Ovary (tissue), 9 donors: ENCODE results near the gene TSSK2. TPM values are rescaled to one million over a fixed set of nuclear protein-coding genes. Genes with fewer than 3 reads are reported as not detected.

Experiments
- DNase-seq, 5 donors: peaks; one replicate each; pipeline ENCODE4 v3.0.0-alpha.2; 2019 to 2020
- H3K27ac ChIP-seq, 2 donors: fragments of 200-600 bp; one replicate each; pipeline versions ENCODE4 v1.5.1 to v1.8.0; 2019 to 2022
- H3K27me3 ChIP-seq: fragments of 200-600 bp; one replicate; pipeline ENCODE4 v1.8.0; 2022
- H3K36me3 ChIP-seq: fragments of 200-600 bp; sonication (generic); one replicate; pipeline ENCODE4 v1.5.1; 2019
- H3K4me1 ChIP-seq: one replicate; pipeline ENCODE4 v1.8.1; 2013; ENCODE audit warnings: mild to moderate bottlenecking, moderate library complexity; ENCODE audit not compliant: insufficient read depth
- H3K4me3 ChIP-seq: fragments of 200-600 bp; sonication (generic); one replicate; pipeline ENCODE4 v1.5.1; 2017
- H3K9me3 ChIP-seq, 2 donors: fragments of 200-600 bp in 1 of 2; sonication (generic) in 1 of 2; one replicate each; pipeline versions ENCODE4 v1.5.1 to v1.8.1; 2013 to 2019; ENCODE audit warnings: mild to moderate bottlenecking in 1 of 2, moderate library complexity in 1 of 2
- CTCF ChIP-seq, 3 donors: fragments of 450-650 bp in 2 of 3; fragments of 200-600 bp in 1 of 3; IDR thresholded peaks; one replicate each; pipeline versions ENCODE4 v1.5.1 to v1.8.0; 2016 to 2022; ENCODE audit warnings: antibody characterized with exemption in 3 of 3, mild to moderate bottlenecking in 1 of 3
- EP300 ChIP-seq: sonication (generic); formaldehyde crosslinking; IDR thresholded peaks from one replicate; pipeline ENCODE4 v1.6.1; 2017; ENCODE audit warnings: antibody characterized with exemption
- POLR2A ChIP-seq: fragments of 450-650 bp; IDR thresholded peaks from one replicate; pipeline ENCODE4 v1.6.1; 2017; ENCODE audit warnings: antibody characterized with exemption, mild to moderate bottlenecking, moderate library complexity
- WGBS, 3 donors: extraction: QIAGEN DNeasy Blood & Tissue Kit in 1 of 3; methylation state at CpG; one replicate each; pipeline versions ENCODE4 v1.1.5 to v1.1.7; 2013 to 2017; 5-methylcytosine and 5-hydroxymethylcytosine counted together
- intact Hi-C, 4 donors: fragments of 100-400 bp; cut with DNase I; formaldehyde crosslinking; loops; one replicate each; pipeline versions ENCODE4 v1.11.0 to v1.15.1; 2022 to 2023
- polyA plus RNA-seq, 2 donors: library from polyadenylated mRNA; stranded (reverse); fragments of 200-250 nt in 1 of 2; fragments of 350-450 nt in 1 of 2; fragmentation: Illumina TruSeq in 1 of 2; extraction: RNeasy Lipid Tissue Mini Kit (QIAGEN cat#74804) in 1 of 2; gene quantifications; one replicate each; pipeline ENCODE4 v1.2.3, GENCODE V29; 2013 to 2014
- total RNA-seq, 7 donors: library from RNA; depleted of rRNA in 2 of 7; stranded (reverse); fragments of >200 nt in 2 of 7; fragmentation: NEBNext Ultra II Directional in 3 of 7; extraction: Animal tissue kit (Norgen Biotek cat#: 25700) in 3 of 7; gene quantifications; one replicate each; pipeline versions ENCODE4 v1.1.0 to v1.2.4, GENCODE V29; 2016 to 2023
- donor health status: DM: no; HTN: no; CAD: no; lungs with moderate emphysema.
- donor health status: DM: no; HTN: no; CAD: no.
- donor health status: Bipolar disorder and iron deficiency.
- donor health status: DM: yes; HTN: yes; CAD: no.
- donor health status: DM: no; HTN: no; CAD: no.
- donor health status: DM: yes; HTN: yes; CAD: no.

Gene TSSK2
- total and polyA plus RNA-seq, 9 donors, result 0.05 TPM; not detected in 8

- 94 to 97% (median 95%) methylated on average over 19 of the region's 19 CpGs for WGBS, 3 donors
- Histone ChIP-seq H3K9me3 (no peaks in the 10 kb centered on the region), H3K27ac (no peak overlapping the region), H3K36me3 (no peaks in the 10 kb centered on the region), H3K27me3 (no peaks in the 10 kb centered on the region), H3K4me1 (no peaks in the 10 kb centered on the region), H3K4me3 (no peak overlapping the region)
- no peak for TF ChIP-seq POLR2A
- no peak for TF ChIP-seq EP300
- TF ChIP-seq CTCF (IDR thresholded peaks at IDR 0.05), result no peak
- peak in 1 of 5 donors; percentile 30 for DNase-seq
- intact Hi-C loops, result no loop called here
These were observed 542 bp downstream of the TSSK2 start for GRCh38 chr22:19131685-19132015.

- no peaks in the 10 kb centered on the region for H3K4me1 ChIP-seq
- DNase-seq, result peak in 1 of 5 donors; percentile 34
- TF ChIP-seq POLR2A, result no peak
- no peak for TF ChIP-seq CTCF (IDR thresholded peaks at IDR 0.05)
- no peak for TF ChIP-seq EP300
- H3K4me3 ChIP-seq, result no peak overlapping the region
- intact Hi-C loops, result no loop called here
- H3K9me3 ChIP-seq, result no peaks in the 10 kb centered on the region
- no peaks in the 10 kb centered on the region for H3K36me3 ChIP-seq
- 91 to 94% (median 92%) methylated on average over 16 to 20 of the region's 20 CpGs for WGBS, 3 donors
- H3K27ac ChIP-seq, result no peak overlapping the region
- no peaks in the 10 kb centered on the region for H3K27me3 ChIP-seq
These were observed 1.0 kb downstream of the TSSK2 start for GRCh38 chr22:19132153-19132552.

- H3K4me1 ChIP-seq, result no peaks in the 10 kb centered on the region
- TF ChIP-seq POLR2A (no peak), CTCF (IDR thresholded peaks at IDR 0.05) (no peak), EP300 (no peak)
- no peak for DNase-seq
- intact Hi-C loops, result no loop called here
- no peak overlapping the region for H3K27ac ChIP-seq
- no peak overlapping the region for H3K4me3 ChIP-seq
- WGBS, 3 donors, result 80 to 90% (median 86%) methylated on average over 9 of the region's 9 CpGs
- H3K27me3 ChIP-seq, result no peaks in the 10 kb centered on the region
- no peaks in the 10 kb centered on the region for H3K9me3 ChIP-seq
- H3K36me3 ChIP-seq, result no peaks in the 10 kb centered on the region
These were observed 1.7 kb downstream of the TSSK2 start for GRCh38 chr22:19132693-19133400.

- Histone ChIP-seq H3K36me3 (no peaks in the 10 kb centered on the region), H3K27me3 (no peaks in the 10 kb centered on the region), H3K4me3 (no peak overlapping the region), H3K4me1 (no peaks in the 10 kb centered on the region), H3K27ac (no peak overlapping the region), H3K9me3 (no peaks in the 10 kb centered on the region)
- TF ChIP-seq POLR2A (no peak), CTCF (IDR thresholded peaks at IDR 0.05) (no peak), EP300 (no peak)
- DNase-seq, result no peak
- intact Hi-C loops, result no loop called here
- 90 to 95% (median 91%) methylated on average over 13 of the region's 13 CpGs for WGBS, 3 donors
These were observed 2.5 kb downstream of the TSSK2 start for GRCh38 chr22:19133561-19133960.
